ENCODE measurements around the gene AGMO.

GRCh38 chr7:15606561-15606960, 44.7 kb upstream of the AGMO start:
- no peak for TF ChIP-seq CTCF (conservative IDR thresholded peaks at IDR 0.05; ENCODE audit: low read length)
- no peak for TF ChIP-seq EZH2phosphoT487 (IDR thresholded peaks at IDR 0.05; ENCODE audit: borderline replicate concordance)

Data from Loucy (cell line).